SK-N-SH treated with all-trans-retinoic acid at 6 μM for 48 hours (cell line): ENCODE measurements around the gene ZNF524.

Experiments
- ATAC-seq: fragments of 200-7000 bp; cut with Tn5 transposase; 3 replicates; pipeline ENCODE4 v1.9.1; 2020; ENCODE audit warnings: mild to moderate bottlenecking, moderate library complexity
- ARNTL ChIP-seq: fragments of 450-650 bp; formaldehyde crosslinking; IDR thresholded peaks from 2 replicates; pipeline ENCODE4 v1.5.0; 2020; ENCODE audit warnings: low read depth, mild to moderate bottlenecking, moderate library complexity, borderline replicate concordance
- BACH2 ChIP-seq: fragments of 250-450 bp; sonication (Bioruptor Pico); IDR thresholded peaks from 2 replicates; pipeline ENCODE4 v1.9.0; 2021; ENCODE audit warnings: mild to moderate bottlenecking, borderline replicate concordance
- CSDC2 ChIP-seq: fragments of 250-450 bp; sonication (Bioruptor Pico); IDR thresholded peaks from 2 replicates; pipeline ENCODE4 v1.5.0; 2020; ENCODE audit warnings: mild to moderate bottlenecking, moderate library complexity
- ESRRG ChIP-seq: fragments of 250-450 bp; sonication (Bioruptor Pico); IDR thresholded peaks from 2 replicates; pipeline ENCODE4 v1.6.1; 2021; ENCODE audit warnings: mild to moderate bottlenecking
- GLIS3 ChIP-seq: fragments of 250-450 bp; sonication (Bioruptor Pico); IDR thresholded peaks from 2 replicates; pipeline ENCODE4 v1.5.0; 2020; ENCODE audit warnings: mild to moderate bottlenecking, moderate library complexity
- ISL1 ChIP-seq: fragments of 250-450 bp; sonication (Bioruptor Pico); IDR thresholded peaks from 2 replicates; pipeline ENCODE4 v2.1.2; 2022; ENCODE audit warnings: mild to moderate bottlenecking, moderate library complexity
- OSR1 ChIP-seq: fragments of 250-450 bp; sonication (Bioruptor Pico); IDR thresholded peaks from 2 replicates; pipeline ENCODE4 v1.8.0; 2022; ENCODE audit warnings: moderate library complexity, mild to moderate bottlenecking, inconsistent platforms
- RARB ChIP-seq: fragments of 250-450 bp; sonication (Bioruptor Pico); IDR thresholded peaks from 2 replicates; pipeline ENCODE4 v1.8.0; 2021; ENCODE audit warnings: mild to moderate bottlenecking, moderate library complexity
- SNAI2 ChIP-seq: fragments of 250-450 bp; sonication (Bioruptor Pico); IDR thresholded peaks from 2 replicates; pipeline ENCODE4 v1.5.0; 2020; ENCODE audit warnings: mild to moderate bottlenecking, moderate library complexity
- TCF4 ChIP-seq: fragments of 250-450 bp; sonication (Bioruptor Pico); IDR thresholded peaks from 2 replicates; pipeline ENCODE4 v1.8.0; 2021; ENCODE audit warnings: mild to moderate bottlenecking, moderate library complexity, borderline replicate concordance
- ZC3H10 ChIP-seq: fragments of 250-450 bp; sonication (Bioruptor Pico); IDR thresholded peaks from 2 replicates; pipeline ENCODE4 v1.5.1; 2021; ENCODE audit warnings: mild to moderate bottlenecking, moderate library complexity
- ZFP3 ChIP-seq: fragments of 250-450 bp; sonication (Bioruptor Pico); IDR thresholded peaks from 2 replicates; pipeline ENCODE4 v1.5.0; 2020; ENCODE audit warnings: mild to moderate bottlenecking, moderate library complexity
- ZNF565 ChIP-seq: fragments of 450-650 bp; formaldehyde crosslinking; conservative IDR thresholded peaks from 2 replicates; pipeline ENCODE4 v1.5.0; 2020; ENCODE audit warnings: low read depth, mild to moderate bottlenecking, moderate library complexity
- ZNF70 ChIP-seq: fragments of 450-650 bp; formaldehyde crosslinking; IDR thresholded peaks from 2 replicates; pipeline ENCODE4 v1.5.0; 2020; ENCODE audit warnings: mild to moderate bottlenecking, moderate library complexity
- TF ChIP-seq, protein P1 (sequence below): fragments of 250-450 bp; sonication (Bioruptor Pico); IDR thresholded peaks from 2 replicates; pipeline ENCODE4 v1.8.0; 2020; ENCODE audit warnings: mild to moderate bottlenecking, moderate library complexity, borderline replicate concordance
- TF ChIP-seq, protein P2 (sequence below): fragments of 250-450 bp; sonication (Bioruptor Pico); IDR thresholded peaks from 2 replicates; pipeline ENCODE4 v1.5.1; 2021; ENCODE audit warnings: mild to moderate bottlenecking, moderate library complexity
- TF ChIP-seq, protein P3 (sequence below): fragments of 250-450 bp; sonication (Bioruptor Pico); IDR thresholded peaks from 2 replicates; pipeline ENCODE4 v1.8.0; 2021; ENCODE audit warnings: low read depth, mild to moderate bottlenecking, moderate library complexity, borderline replicate concordance
- TF ChIP-seq, protein P4 (sequence below): fragments of 250-450 bp; sonication (Bioruptor Pico); IDR thresholded peaks from 2 replicates; pipeline ENCODE4 v1.5.1; 2020; ENCODE audit warnings: low read depth, mild to moderate bottlenecking, moderate library complexity
- TF ChIP-seq, protein P5 (sequence below): fragments of 250-450 bp; sonication (Bioruptor Pico); IDR thresholded peaks from 2 replicates; pipeline ENCODE4 v1.5.0; 2020; ENCODE audit warnings: mild to moderate bottlenecking, moderate library complexity

Gene ZNF524

DNA sequence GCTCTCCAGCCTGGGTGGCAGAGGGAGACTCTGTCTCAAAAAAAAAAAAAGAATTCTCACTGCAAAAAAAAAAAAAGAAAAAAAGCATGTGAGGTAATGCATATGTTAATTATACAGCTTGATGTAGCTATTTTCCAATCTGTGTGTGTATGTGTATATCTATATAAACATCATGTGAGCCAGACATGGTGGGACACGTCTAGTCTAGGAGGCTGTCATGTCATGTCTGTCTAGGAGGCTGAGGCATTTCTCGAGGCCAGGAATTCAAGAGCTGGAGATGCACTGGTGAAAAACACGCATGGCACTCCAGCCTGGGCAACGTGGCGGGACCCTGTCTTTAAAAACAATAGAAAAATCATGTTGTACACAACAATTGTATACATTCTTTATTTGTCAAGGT lies 47.9 kb upstream of the ZNF524 start:
- no peak for ATAC-seq
- TF ChIP-seq, protein P1, sequence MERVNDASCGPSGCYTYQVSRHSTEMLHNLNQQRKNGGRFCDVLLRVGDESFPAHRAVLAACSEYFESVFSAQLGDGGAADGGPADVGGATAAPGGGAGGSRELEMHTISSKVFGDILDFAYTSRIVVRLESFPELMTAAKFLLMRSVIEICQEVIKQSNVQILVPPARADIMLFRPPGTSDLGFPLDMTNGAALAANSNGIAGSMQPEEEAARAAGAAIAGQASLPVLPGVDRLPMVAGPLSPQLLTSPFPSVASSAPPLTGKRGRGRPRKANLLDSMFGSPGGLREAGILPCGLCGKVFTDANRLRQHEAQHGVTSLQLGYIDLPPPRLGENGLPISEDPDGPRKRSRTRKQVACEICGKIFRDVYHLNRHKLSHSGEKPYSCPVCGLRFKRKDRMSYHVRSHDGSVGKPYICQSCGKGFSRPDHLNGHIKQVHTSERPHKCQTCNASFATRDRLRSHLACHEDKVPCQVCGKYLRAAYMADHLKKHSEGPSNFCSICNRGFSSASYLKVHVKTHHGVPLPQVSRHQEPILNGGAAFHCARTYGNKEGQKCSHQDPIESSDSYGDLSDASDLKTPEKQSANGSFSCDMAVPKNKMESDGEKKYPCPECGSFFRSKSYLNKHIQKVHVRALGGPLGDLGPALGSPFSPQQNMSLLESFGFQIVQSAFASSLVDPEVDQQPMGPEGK (CRISPR knock-in tag): no peak
- TF ChIP-seq ZNF565: no peak
- TF ChIP-seq SNAI2: no peak

DNA sequence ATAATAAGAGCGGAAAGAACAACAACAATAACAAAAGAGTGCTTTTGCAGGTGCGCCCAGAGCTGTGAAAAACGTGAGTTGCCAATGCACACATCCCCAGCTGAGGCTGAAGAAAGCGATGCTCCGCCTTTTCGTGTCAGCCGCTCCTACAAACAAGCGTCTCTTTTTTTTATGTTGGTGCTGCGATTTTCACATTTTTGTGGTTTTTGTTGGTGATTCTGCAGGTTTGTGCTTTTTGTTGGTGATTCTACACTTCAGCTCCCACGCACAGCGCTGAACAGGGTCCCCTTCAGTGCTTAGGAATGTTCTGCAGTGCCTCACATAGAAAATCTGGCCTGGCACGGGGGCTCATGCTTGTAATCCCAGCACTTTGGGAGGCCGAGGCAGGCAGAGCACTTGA lies 47.5 kb upstream of the ZNF524 start:
- no peak for TF ChIP-seq ZNF565
- TF ChIP-seq CSDC2: no peak
- TF ChIP-seq, protein P2, sequence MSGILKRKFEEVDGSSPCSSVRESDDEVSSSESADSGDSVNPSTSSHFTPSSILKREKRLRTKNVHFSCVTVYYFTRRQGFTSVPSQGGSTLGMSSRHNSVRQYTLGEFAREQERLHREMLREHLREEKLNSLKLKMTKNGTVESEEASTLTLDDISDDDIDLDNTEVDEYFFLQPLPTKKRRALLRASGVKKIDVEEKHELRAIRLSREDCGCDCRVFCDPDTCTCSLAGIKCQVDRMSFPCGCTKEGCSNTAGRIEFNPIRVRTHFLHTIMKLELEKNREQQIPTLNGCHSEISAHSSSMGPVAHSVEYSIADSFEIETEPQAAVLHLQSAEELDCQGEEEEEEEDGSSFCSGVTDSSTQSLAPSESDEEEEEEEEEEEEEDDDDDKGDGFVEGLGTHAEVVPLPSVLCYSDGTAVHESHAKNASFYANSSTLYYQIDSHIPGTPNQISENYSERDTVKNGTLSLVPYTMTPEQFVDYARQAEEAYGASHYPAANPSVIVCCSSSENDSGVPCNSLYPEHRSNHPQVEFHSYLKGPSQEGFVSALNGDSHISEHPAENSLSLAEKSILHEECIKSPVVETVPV (CRISPR knock-in tag): no peak
- no peak for ATAC-seq

DNA sequence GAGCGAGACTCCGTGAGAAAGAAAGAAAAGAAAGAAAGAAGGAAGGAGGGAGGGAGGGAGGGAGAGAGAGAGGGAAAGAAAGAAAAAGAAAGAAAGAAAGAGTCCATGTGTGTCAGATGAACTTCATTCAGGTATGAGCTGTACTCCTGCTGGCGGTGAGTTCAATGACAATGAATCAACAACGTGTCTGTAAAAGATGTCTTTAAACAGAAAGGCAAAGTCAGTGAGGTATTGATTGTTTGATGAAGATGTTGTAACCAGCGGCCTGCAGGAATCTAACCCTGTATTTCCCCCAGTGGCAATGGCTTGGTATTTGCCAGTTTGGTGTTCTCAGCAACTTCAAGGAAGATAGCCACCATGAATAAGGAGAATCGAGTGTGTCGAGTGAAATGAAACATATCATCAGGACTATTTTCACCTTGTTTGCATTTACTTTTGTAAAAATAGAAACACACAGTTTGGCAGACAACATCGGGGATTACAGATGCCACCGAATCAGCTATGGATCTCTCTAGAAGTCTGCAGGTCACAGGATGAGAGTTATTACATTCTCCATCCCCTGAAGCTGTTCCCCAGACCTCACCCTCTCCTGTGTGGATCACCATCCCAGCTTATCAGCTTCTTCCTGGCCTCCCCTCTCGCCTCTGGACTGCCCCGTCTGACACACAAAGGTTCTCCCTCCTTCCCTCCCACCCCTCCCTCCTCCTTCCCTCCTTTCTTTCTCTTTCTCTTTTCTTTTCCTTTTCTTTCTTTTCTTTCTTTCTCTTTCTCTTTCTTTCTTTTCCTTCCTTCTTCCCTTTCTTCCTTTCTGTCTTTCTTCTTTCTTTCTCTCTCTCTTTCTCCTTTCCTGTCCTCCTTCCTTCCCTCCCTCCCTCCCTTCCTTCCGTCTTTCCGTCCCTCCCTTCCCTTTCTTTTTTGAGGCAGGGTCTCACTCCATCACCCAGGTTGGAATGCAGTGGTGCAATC lies 46.6 kb upstream of the ZNF524 start:
- TF ChIP-seq ZFP3: no peak
- no peak for TF ChIP-seq RARB
- TF ChIP-seq, protein P3, sequence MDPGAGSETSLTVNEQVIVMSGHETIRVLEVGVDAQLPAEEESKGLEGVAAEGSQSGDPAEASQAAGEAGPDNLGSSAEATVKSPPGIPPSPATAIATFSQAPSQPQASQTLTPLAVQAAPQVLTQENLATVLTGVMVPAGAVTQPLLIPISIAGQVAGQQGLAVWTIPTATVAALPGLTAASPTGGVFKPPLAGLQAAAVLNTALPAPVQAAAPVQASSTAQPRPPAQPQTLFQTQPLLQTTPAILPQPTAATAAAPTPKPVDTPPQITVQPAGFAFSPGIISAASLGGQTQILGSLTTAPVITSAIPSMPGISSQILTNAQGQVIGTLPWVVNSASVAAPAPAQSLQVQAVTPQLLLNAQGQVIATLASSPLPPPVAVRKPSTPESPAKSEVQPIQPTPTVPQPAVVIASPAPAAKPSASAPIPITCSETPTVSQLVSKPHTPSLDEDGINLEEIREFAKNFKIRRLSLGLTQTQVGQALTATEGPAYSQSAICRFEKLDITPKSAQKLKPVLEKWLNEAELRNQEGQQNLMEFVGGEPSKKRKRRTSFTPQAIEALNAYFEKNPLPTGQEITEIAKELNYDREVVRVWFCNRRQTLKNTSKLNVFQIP: no peak
- no peak for ATAC-seq

DNA sequence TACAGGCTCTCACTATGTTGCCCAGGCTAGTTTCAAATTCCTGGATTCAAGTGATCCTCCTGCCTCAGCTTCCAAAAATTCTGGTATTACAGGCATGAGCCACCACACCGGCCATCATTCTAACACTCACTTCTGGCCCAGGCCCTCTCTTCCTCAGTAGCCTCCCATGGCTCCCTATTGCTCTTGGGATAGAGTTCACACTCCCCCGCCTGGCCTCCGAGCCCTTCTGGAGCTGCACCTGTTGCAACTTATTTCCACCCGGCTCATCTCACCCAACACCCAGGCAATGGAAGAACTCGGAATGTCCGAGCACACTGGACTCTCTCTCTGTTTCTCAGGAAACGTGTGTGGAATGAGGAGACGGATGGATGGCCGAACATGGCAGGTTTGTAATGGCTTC lies 45.8 kb upstream of the ZNF524 start:
- no peak for ATAC-seq
- TF ChIP-seq RARB (no peak), ZC3H10 (no peak), ARNTL (no peak), BACH2 (CRISPR knock-in tag) (no peak), TCF4 (CRISPR knock-in tag) (no peak), GLIS3 (no peak), ESRRG (CRISPR knock-in tag) (no peak), SNAI2 (no peak), OSR1 (CRISPR knock-in tag) (no peak), ZNF565 (no peak), ZFP3 (no peak), ZNF70 (CRISPR knock-in tag) (no peak), ISL1 (CRISPR knock-in tag) (no peak)
- TF ChIP-seq, protein P4, sequence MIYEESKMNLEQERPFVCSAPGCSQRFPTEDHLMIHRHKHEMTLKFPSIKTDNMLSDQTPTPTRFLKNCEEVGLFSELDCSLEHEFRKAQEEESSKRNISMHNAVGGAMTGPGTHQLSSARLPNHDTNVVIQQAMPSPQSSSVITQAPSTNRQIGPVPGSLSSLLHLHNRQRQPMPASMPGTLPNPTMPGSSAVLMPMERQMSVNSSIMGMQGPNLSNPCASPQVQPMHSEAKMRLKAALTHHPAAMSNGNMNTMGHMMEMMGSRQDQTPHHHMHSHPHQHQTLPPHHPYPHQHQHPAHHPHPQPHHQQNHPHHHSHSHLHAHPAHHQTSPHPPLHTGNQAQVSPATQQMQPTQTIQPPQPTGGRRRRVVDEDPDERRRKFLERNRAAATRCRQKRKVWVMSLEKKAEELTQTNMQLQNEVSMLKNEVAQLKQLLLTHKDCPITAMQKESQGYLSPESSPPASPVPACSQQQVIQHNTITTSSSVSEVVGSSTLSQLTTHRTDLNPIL: no peak
- TF ChIP-seq, protein P3: no peak
- TF ChIP-seq, protein P5, sequence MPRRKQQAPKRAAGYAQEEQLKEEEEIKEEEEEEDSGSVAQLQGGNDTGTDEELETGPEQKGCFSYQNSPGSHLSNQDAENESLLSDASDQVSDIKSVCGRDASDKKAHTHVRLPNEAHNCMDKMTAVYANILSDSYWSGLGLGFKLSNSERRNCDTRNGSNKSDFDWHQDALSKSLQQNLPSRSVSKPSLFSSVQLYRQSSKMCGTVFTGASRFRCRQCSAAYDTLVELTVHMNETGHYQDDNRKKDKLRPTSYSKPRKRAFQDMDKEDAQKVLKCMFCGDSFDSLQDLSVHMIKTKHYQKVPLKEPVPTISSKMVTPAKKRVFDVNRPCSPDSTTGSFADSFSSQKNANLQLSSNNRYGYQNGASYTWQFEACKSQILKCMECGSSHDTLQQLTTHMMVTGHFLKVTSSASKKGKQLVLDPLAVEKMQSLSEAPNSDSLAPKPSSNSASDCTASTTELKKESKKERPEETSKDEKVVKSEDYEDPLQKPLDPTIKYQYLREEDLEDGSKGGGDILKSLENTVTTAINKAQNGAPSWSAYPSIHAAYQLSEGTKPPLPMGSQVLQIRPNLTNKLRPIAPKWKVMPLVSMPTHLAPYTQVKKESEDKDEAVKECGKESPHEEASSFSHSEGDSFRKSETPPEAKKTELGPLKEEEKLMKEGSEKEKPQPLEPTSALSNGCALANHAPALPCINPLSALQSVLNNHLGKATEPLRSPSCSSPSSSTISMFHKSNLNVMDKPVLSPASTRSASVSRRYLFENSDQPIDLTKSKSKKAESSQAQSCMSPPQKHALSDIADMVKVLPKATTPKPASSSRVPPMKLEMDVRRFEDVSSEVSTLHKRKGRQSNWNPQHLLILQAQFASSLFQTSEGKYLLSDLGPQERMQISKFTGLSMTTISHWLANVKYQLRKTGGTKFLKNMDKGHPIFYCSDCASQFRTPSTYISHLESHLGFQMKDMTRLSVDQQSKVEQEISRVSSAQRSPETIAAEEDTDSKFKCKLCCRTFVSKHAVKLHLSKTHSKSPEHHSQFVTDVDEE (CRISPR knock-in tag): no peak
